Measurements from ENCODE around the gene RFLNA.
A peak's percentile ranks its signal among the peaks of the same experiment; 100 is the strongest.

The RFLNA gene

DNA sequence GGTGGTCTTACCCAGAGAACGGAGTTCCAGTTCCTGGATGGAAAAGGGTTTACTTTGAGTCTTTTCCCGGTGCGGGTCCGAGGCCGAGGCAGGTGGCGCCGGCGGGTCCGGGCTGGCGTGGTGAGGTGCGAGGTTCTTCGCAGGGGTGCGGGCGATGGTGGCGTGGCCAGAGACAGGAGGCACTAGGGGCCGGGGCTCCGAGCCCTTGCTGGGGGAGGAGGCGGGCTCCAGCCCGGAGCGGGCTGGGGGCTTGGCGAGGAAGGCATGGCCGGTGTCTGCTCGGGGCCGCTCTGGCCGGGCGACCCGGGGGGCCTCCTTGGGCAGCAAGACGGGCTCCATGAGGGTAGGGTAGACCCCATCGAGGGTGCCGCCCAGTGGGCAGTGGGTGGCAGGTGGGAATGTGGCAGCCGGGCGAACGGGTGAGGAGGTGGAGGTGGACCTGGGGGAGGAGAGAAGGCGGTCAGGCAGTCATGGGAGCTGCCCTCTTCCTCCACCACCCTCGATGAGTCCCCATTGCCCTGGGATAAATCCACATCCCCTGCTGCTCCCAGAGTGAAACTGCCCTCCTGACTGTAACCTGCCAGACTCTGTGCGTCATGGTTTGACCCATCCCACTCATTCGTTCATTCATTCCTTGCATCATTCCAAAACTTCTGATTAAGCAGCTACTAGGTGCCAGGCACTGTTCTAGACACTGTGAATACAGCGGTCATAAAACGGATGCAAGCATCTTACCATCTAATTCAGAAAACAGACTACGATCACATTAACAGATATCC, 42.0 kb downstream of the RFLNA start:
- no peak for DNase-seq (ENCODE audit: low read depth in 2 of 2)

DNA sequence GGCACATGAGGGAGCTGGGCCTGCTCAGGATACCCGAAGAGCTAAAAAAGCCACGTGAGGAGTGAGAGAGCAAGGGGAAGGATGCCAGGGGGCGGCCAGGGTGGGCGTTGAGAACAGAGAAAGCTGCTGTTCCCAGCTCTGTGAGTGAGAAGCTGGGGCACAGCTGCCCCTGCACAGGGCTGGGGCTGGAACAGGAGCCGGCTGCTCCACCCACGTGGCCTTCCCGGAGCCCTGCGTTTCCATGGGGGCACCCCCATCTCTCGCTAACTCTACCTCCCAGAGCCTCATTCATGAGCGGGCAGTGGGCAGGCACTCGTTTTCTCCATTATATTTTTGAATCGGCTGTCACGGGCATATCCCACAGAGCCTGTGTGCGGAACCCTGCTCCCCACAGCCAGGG, 42.7 kb downstream of the RFLNA start:
- DNase-seq (ENCODE audit: low read depth in 2 of 2): no peak

DNA sequence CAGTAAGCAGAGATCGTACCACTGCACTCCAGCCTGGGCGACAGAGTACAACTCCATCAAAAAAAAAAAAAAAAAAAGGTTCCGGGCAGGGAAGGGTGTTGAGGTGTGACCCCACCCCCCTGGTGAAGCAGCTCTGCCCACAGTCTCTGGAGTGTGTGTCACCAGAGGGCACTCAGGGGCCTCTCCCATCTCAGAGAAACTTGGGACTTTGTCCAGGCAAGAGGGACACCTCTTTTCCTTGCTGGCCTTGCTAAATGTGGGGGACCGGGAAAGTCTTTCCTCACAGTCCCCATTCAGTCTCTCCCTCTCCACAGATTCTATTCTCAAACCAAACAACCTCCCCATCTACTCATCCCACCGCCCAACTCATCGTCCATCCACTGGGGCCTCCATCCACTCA, 43.6 kb downstream of the RFLNA start:
- no peak for DNase-seq (ENCODE audit: low read depth in 2 of 2)

- no peak for DNase-seq (ENCODE audit: low read depth in 2 of 2)
Measured at GRCh38 chr12:124338876-124339603, 44.1 kb downstream of the RFLNA start.

- DNase-seq (ENCODE audit: low read depth in 2 of 2): no peak
Measured at GRCh38 chr12:124340080-124340900, 45.4 kb downstream of the RFLNA start.

DNA sequence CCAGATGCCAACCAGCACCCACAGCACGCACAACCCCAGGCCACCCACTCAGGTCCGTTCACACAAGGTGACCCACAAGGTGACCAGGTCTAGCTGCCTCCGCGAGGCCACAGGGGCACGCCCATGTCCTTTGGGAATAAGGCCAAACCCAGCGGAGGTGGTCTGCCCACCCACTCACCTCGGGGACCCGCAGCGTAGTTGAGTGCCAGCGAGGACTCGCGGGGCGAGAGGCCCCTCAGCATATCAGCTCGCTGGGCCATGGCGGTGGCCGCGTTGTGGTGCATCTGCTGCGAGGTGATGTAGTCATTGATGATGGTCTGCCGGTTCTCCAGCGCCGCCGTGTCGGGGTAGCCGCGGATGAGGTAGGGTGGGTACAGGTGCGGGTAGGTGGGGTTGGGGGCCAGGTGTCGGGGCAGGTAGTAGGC, 46.8 kb downstream of the RFLNA start:
- no peak for DNase-seq (ENCODE audit: low read depth in 2 of 2)

DNA sequence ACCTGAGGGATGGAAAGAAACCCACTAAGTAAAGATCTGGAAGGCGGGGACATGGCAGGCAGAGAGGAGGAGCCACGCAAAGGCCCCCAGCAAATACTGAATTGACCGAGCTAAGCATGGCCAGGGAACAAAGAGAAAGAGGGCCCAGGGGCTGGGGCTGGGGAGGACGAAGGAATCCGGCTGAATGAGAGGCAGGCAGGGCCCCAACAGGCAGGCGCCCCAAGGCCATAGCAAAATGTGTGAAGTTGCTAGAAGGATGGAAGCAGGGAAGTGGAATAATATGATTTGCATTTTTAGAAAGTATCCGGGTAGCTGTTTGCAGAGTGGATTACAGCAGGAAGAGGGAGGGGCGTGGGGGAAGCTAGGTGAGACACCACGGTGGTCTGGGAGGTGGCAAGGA, 49.1 kb downstream of the RFLNA start:
- DNase-seq (ENCODE audit: low read depth in 2 of 2): no peak

- DNase-seq (ENCODE audit: low read depth in 2 of 2): no peak
Measured at GRCh38 chr12:124344526-124344925, 49.6 kb downstream of the RFLNA start.

- no peak for DNase-seq (ENCODE audit: low read depth in 2 of 2)
Measured at GRCh38 chr12:124345795-124346194, 50.9 kb downstream of the RFLNA start.

DNA sequence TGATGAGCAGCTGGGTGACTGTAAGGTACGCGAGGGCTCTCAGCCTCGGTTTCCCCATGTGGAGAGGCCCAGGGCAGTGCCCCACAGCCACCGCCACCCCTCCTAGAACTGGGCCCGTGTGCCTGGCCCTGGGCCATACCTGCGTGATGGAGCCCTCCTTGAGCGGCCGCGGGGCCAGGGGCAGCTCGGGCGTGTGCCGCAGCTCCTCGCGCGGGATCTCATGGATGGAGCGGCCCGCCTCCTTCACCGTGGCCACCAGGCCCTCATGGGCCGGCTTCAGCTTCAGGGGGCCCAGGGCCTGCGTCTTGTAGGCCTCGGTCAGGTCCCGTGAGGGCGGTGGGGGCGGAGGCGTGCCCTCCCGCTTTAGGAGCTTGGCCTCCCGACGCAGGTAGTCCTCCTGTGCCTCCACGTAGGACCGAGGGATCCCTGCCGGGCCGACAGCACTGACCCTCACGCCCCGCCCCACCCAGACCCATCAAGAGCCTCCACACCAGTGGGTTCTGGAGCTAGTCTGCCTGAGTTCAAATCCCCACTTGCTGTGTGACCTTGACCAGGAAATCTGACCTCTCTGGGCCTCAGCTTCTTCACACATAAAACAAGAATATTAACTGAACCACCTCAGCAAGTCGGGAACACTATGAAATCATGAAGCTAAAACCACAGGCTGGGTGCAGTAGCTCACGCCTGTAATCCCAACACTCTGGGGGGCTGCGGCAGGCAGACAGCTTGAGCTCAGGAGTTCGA, 51.7 kb downstream of the RFLNA start:
- DNase-seq (ENCODE audit: low read depth in 2 of 2): no peak

GRCh38 chr12:124347335-124347734, 52.4 kb downstream of the RFLNA start:
- no peak for DNase-seq (ENCODE audit: low read depth in 2 of 2)

DNA sequence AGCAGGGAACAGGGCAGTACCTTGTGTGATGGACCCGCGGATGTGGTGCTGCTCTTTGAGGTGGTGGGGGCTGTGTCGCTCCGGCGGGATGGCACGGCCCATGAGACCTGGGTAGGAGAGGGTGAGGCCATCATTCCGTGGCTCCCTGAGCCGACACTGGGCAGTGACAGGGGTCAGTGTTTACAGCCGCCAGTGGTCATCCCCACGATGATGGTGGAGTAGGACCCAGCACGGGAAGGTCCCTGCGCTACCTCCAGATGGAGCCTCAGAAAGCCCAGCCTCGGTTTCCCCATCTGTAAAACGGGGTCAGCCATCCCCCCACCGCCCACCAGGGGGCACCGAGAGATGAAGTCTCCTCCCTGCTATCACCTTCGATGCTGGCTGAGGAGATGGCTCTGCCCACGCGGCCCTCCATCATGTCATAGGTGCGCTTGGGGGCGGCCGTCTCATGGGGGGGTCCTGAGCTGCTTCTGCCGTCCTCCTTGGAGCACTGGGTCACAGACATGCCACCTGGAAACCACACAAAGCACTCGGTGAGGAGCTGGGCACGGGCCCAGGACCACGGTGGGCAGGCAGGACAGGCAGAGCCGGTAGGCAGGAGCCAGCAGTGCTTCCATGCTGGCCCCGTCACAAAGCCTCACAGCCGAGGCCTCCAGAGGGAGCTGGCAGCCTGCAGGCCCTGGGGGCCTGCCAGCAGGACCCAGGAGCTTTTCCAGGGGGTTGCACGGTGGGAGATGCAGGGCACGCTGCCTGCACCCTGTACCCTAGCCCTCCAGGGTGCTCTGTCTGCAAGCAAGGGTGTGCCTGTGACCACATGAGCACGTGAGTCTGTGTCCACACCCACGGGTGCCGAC, 53.1 kb downstream of the RFLNA start:
- peak in 1 of 2 donors; percentile 10 for DNase-seq (ENCODE audit: low read depth in 2 of 2)

GRCh38 chr12:124348659-124349380, 53.9 kb downstream of the RFLNA start:
- no peak for DNase-seq (ENCODE audit: low read depth in 2 of 2)

GRCh38 chr12:124350491-124350890, 55.6 kb downstream of the RFLNA start:
- no peak for DNase-seq (ENCODE audit: low read depth in 2 of 2)

DNA sequence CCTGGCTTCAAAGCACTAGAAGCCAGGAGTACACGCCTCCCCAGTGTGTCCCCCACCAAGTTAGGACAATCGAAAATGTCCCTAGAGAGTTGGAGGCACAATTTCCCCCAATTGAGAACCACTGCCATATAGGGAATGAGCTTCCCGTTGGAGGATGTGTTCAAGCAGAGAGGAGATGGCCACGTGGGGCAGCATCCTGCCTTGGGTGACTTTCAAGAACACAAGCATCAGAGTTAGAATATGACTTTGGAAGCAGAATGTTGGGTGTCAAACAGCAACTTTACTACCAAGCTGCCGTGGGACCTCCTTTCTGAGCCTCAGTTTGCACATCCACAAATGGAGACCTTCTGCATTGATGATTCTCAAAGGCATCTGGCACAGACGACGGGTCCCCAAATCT, 56.5 kb downstream of the RFLNA start:
- DNase-seq (ENCODE audit: low read depth in 2 of 2): no peak

DNA sequence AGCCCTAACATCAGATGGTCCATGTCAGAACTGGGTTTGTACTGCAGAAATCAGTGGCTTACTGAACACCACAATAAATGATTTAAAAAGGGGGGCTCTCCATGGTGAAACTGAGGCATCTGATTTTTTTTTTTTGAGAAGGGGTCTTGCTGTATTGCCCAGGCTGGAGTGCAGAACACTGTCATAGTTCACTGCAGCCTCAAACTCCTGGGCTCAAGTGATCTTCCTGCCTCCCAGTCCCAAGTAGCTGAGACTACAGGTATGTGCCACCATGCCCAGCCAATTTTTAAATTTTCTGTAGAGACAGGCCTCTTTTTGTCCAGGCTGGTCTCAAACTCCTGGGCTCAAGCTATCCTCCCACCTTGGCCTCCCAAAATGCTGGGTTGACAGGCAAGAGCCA, 57.4 kb downstream of the RFLNA start:
- no peak for DNase-seq (ENCODE audit: low read depth in 2 of 2)

GRCh38 chr12:124352839-124353238, 57.9 kb downstream of the RFLNA start:
- no peak for DNase-seq (ENCODE audit: low read depth in 2 of 2)

- no peak for DNase-seq (ENCODE audit: low read depth in 2 of 2)
Measured at GRCh38 chr12:124354400-124354799, 59.5 kb downstream of the RFLNA start.

GRCh38 chr12:124356221-124356620, 61.3 kb downstream of the RFLNA start:
- DNase-seq (ENCODE audit: low read depth in 2 of 2): no peak

DNA sequence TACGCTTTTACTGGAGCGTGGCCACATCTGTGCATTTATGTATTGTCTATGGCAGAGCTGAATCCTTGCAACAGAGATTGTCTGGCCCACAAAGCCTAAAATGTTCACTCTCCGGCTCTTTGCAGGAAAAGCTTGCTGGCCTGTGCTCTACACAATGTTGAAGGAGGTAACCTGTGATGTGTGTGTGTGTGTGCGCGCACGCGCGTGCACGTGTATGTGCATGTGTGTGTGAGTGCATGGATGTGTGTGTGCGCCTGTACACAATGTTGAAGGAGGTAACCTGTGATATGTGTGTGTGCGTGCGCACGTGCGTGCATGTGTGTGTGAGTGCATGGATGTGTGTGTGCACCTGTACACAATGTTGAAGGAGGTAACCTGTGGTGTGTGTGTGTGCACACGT, 62.7 kb downstream of the RFLNA start:
- DNase-seq (ENCODE audit: low read depth in 2 of 2): no peak
